Measurements from ENCODE around the gene DPP9. TPM values are rescaled to one million over a fixed set of nuclear protein-coding genes. Genes with fewer than 3 reads are reported as not detected.

The DPP9 gene
- total RNA-seq, 2 experiments from 2014 or later = 40.2 to 63.8 TPM

GRCh38 chr19:4662812-4663211 is 60.8 kb downstream of the DPP9 start:
- no peak for TF ChIP-seq EZH2phosphoT487 (IDR thresholded peaks at IDR 0.05; ENCODE audit: borderline replicate concordance, low read depth, low read length)
- no peak for TF ChIP-seq CTCF (conservative IDR thresholded peaks at IDR 0.05; ENCODE audit: low read length)
- Histone ChIP-seq H3K79me2 (ENCODE audit: insufficient read depth, low read depth, low read length) (no peaks in the 10 kb centered on the region), H4K20me1 (ENCODE audit: insufficient read depth, low read length) (no peaks in the 10 kb centered on the region), H3K9me2 (ENCODE audit: insufficient read depth, low read length) (no peaks in the 10 kb centered on the region), H3K4me2 (ENCODE audit: low read length) (no peak overlapping the region), H3K27ac (ENCODE audit: low read depth, low read length, poor library complexity, severe bottlenecking) (no peak overlapping the region), H3K4me3 (ENCODE audit: low read depth, low read length, poor library complexity, severe bottlenecking) (no peak overlapping the region), H3K9me3 (ENCODE audit: low read length) (no peaks in the 10 kb centered on the region), H2AFZ (ENCODE audit: low read length) (no peak overlapping the region), H3K36me3 (ENCODE audit: insufficient read depth, low read length) (peaks cover 75% of the 10 kb centered on the region), H3K4me1 (ENCODE audit: insufficient read depth, low read length, poor library complexity, severe bottlenecking) (no peaks in the 10 kb centered on the region)
- BruUV-seq (replicated peaks) = no TSS peak
- no peak for DNase-seq (ENCODE audit: low spot score)
- intact Hi-C loops (cut with micrococcal nuclease; ENCODE audit: unreplicated experiment) = no loop called here
- ChIA-PET CTCF (ENCODE audit: unreplicated experiment) (no interaction called here), POLR2A (no interaction called here)

DNA sequence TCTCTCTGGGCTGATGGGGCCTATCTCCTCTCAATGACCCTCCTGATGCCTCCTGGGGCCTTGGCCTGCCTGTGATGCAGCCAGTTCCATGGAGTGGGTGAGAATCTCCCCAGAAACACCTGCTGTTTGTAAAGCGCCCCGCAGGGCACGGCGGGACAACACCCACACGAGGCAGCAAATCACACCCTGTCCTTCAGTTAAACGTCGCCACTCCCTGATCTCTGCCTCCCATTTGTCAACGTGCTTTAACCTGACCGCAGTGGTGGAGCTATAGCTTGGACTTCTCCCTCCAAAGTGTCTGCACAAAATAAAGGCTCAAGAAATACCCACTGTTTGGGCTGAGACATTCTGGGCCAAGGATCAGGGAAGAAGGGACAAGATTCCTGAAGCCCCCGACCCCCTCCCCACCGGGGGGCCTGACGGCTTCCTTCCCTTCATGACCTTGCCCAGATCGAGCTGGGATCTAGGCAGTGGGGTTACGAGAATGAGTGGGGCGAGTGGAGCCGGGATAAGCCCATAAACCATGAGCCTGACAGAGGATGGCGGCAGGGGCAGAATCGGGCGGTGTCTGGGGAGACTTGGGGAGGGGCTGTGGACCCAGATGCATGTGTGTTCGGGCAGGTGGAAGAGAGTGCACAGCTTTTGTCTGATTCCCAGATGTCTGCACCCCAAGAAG is 61.5 kb downstream of the DPP9 start:
- no peak for DNase-seq (ENCODE audit: low spot score)
- CTCF ChIA-PET (ENCODE audit: unreplicated experiment) = no interaction called here
- TF ChIP-seq EZH2phosphoT487 (IDR thresholded peaks at IDR 0.05; ENCODE audit: borderline replicate concordance, low read depth, low read length) = no peak
- no peak for TF ChIP-seq CTCF (conservative IDR thresholded peaks at IDR 0.05; ENCODE audit: low read length)
- no peaks in the 10 kb centered on the region for H3K9me2 ChIP-seq (ENCODE audit: insufficient read depth, low read length)
- POLR2A ChIA-PET = no interaction called here
- H3K9me3 ChIP-seq (ENCODE audit: low read length) = no peaks in the 10 kb centered on the region
- no peaks in the 10 kb centered on the region for H3K4me1 ChIP-seq (ENCODE audit: insufficient read depth, low read length, poor library complexity, severe bottlenecking)
- no peaks in the 10 kb centered on the region for H4K20me1 ChIP-seq (ENCODE audit: insufficient read depth, low read length)
- H2AFZ ChIP-seq (ENCODE audit: low read length) = no peak overlapping the region
- no peak overlapping the region for H3K4me2 ChIP-seq (ENCODE audit: low read length)
- peaks cover 76% of the 10 kb centered on the region for H3K36me3 ChIP-seq (ENCODE audit: insufficient read depth, low read length)
- no peaks in the 10 kb centered on the region for H3K79me2 ChIP-seq (ENCODE audit: insufficient read depth, low read depth, low read length)
- H3K4me3 ChIP-seq (ENCODE audit: low read depth, low read length, poor library complexity, severe bottlenecking) = no peak overlapping the region
- no peak overlapping the region for H3K27ac ChIP-seq (ENCODE audit: low read depth, low read length, poor library complexity, severe bottlenecking)
- no TSS peak for BruUV-seq (replicated peaks)
- intact Hi-C loops (cut with micrococcal nuclease; ENCODE audit: unreplicated experiment) = no loop called here

GRCh38 chr19:4660993-4661392 is 62.6 kb downstream of the DPP9 start:
- POLR2A ChIA-PET = no interaction called here
- Histone ChIP-seq H3K4me1 (ENCODE audit: insufficient read depth, low read length, poor library complexity, severe bottlenecking) (no peaks in the 10 kb centered on the region), H3K9me3 (ENCODE audit: low read length) (no peaks in the 10 kb centered on the region), H3K4me3 (ENCODE audit: low read depth, low read length, poor library complexity, severe bottlenecking) (no peak overlapping the region), H3K4me2 (ENCODE audit: low read length) (no peak overlapping the region), H3K36me3 (ENCODE audit: insufficient read depth, low read length) (peaks cover 78% of the 10 kb centered on the region), H2AFZ (ENCODE audit: low read length) (no peak overlapping the region), H3K27ac (ENCODE audit: low read depth, low read length, poor library complexity, severe bottlenecking) (no peak overlapping the region), H3K79me2 (ENCODE audit: insufficient read depth, low read depth, low read length) (no peaks in the 10 kb centered on the region), H3K9me2 (ENCODE audit: insufficient read depth, low read length) (no peaks in the 10 kb centered on the region), H4K20me1 (ENCODE audit: insufficient read depth, low read length) (no peaks in the 10 kb centered on the region)
- TF ChIP-seq EZH2phosphoT487 (IDR thresholded peaks at IDR 0.05; ENCODE audit: borderline replicate concordance, low read depth, low read length) (no peak), CTCF (conservative IDR thresholded peaks at IDR 0.05; ENCODE audit: low read length) (no peak)
- no TSS peak for BruUV-seq (replicated peaks)
- no peak for DNase-seq (ENCODE audit: low spot score)
- CTCF ChIA-PET (ENCODE audit: unreplicated experiment) = no interaction called here
- intact Hi-C loops (cut with micrococcal nuclease; ENCODE audit: unreplicated experiment) = no loop called here

Measured in OCI-LY7 (cell line).